ENCODE data around the gene DXO.
"Not testable (repeated sequence)": the region's sequence is repeated elsewhere in the genome, so short reads cannot be mapped to it uniquely, and the experiment has no call there.

Gene DXO

DNA sequence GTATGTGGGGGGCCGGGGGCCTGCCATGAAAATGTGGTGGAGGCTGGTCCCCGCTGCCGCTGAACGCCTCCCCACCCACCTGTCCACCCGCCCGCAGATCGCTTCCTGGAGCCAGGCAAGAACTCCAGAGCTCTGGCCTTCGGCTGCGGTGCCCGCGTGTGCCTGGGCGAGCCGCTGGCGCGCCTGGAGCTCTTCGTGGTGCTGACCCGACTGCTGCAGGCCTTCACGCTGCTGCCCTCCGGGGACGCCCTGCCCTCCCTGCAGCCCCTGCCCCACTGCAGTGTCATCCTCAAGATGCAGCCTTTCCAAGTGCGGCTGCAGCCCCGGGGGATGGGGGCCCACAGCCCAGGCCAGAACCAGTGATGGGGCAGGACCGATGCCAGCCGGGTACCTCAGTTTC lies 36.1 kb upstream of the DXO start:
- H2AFZ ChIP-seq (ENCODE audit: low read depth, low read length); H4K20me1 ChIP-seq (ENCODE audit: insufficient read depth, low read length); H3K4me1 ChIP-seq (ENCODE audit: insufficient read depth, low read length); H3K27me3 ChIP-seq (ENCODE audit: insufficient read depth, low read length, poor library complexity); ATAC-seq (ENCODE audit: insufficient read depth, low read depth); DNase-seq; H3K79me2 ChIP-seq (ENCODE audit: insufficient read depth, low read length); H3K4me2 ChIP-seq (ENCODE audit: insufficient read depth, low read length); H3K9ac ChIP-seq (ENCODE audit: low read depth, low read length); H3K4me3 ChIP-seq (ENCODE audit: low read depth in 1 of 2, low read length in 2 of 2); H3K27ac ChIP-seq (ENCODE audit: low read length); H3K9me3 ChIP-seq (ENCODE audit: insufficient read depth, low read length, severe bottlenecking); H3K36me3 ChIP-seq (ENCODE audit: insufficient read depth, low read length): not testable (repeated sequence)

- not testable (repeated sequence) for DNase-seq; H3K9me3 ChIP-seq (ENCODE audit: insufficient read depth, low read length, severe bottlenecking); H3K27me3 ChIP-seq (ENCODE audit: insufficient read depth, low read length, poor library complexity); H3K4me2 ChIP-seq (ENCODE audit: insufficient read depth, low read length); H3K4me3 ChIP-seq (ENCODE audit: low read depth in 1 of 2, low read length in 2 of 2); H3K79me2 ChIP-seq (ENCODE audit: insufficient read depth, low read length); ATAC-seq (ENCODE audit: insufficient read depth, low read depth); H3K36me3 ChIP-seq (ENCODE audit: insufficient read depth, low read length); H3K27ac ChIP-seq (ENCODE audit: low read length); H3K4me1 ChIP-seq (ENCODE audit: insufficient read depth, low read length); H2AFZ ChIP-seq (ENCODE audit: low read depth, low read length); H3K9ac ChIP-seq (ENCODE audit: low read depth, low read length); H4K20me1 ChIP-seq (ENCODE audit: insufficient read depth, low read length)
Observed at GRCh38 chr6:32007086-32007485, 35.1 kb upstream of the DXO start.

DNA sequence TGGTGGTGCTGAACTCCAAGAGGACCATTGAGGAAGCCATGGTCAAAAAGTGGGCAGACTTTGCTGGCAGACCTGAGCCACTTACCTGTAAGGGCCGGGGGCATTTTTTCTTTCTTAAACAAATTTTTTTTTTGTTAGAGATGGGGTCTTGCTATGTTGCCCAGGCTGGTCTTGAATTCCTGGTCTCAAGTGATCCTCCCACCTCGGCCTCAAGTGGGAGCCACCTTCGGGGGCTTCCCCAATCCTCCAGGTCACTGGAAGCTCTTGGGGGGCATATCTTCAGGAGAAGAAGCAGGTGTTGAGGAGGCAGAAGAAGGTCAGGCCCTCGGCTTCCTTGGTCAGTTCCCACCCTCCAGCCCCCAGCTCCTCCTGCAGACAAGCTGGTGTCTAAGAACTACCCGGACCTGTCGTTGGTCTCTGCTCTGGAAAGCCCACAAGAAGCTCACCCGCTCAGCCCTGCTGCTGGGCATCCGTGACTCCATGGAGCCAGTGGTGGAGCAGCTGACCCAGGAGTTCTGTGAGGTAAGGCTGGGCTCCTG lies 34.1 kb upstream of the DXO start:
- ATAC-seq (ENCODE audit: insufficient read depth, low read depth); H3K4me1 ChIP-seq (ENCODE audit: insufficient read depth, low read length); H3K9ac ChIP-seq (ENCODE audit: low read depth, low read length); DNase-seq; H3K27ac ChIP-seq (ENCODE audit: low read length); H3K79me2 ChIP-seq (ENCODE audit: insufficient read depth, low read length); H4K20me1 ChIP-seq (ENCODE audit: insufficient read depth, low read length); H3K9me3 ChIP-seq (ENCODE audit: insufficient read depth, low read length, severe bottlenecking); H3K4me2 ChIP-seq (ENCODE audit: insufficient read depth, low read length); H3K36me3 ChIP-seq (ENCODE audit: insufficient read depth, low read length); H3K27me3 ChIP-seq (ENCODE audit: insufficient read depth, low read length, poor library complexity); H3K4me3 ChIP-seq (ENCODE audit: low read depth in 1 of 2, low read length in 2 of 2); H2AFZ ChIP-seq (ENCODE audit: low read depth, low read length): not testable (repeated sequence)

GRCh38 chr6:32005538-32005880 lies 33.6 kb upstream of the DXO start:
- not testable (repeated sequence) for DNase-seq; H3K9ac ChIP-seq (ENCODE audit: low read depth, low read length); H3K4me2 ChIP-seq (ENCODE audit: insufficient read depth, low read length); H3K4me3 ChIP-seq (ENCODE audit: low read depth in 1 of 2, low read length in 2 of 2); H3K27ac ChIP-seq (ENCODE audit: low read length); ATAC-seq (ENCODE audit: insufficient read depth, low read depth); H3K27me3 ChIP-seq (ENCODE audit: insufficient read depth, low read length, poor library complexity); H3K4me1 ChIP-seq (ENCODE audit: insufficient read depth, low read length); H3K79me2 ChIP-seq (ENCODE audit: insufficient read depth, low read length); H3K36me3 ChIP-seq (ENCODE audit: insufficient read depth, low read length); H2AFZ ChIP-seq (ENCODE audit: low read depth, low read length); H4K20me1 ChIP-seq (ENCODE audit: insufficient read depth, low read length); H3K9me3 ChIP-seq (ENCODE audit: insufficient read depth, low read length, severe bottlenecking)

DNA sequence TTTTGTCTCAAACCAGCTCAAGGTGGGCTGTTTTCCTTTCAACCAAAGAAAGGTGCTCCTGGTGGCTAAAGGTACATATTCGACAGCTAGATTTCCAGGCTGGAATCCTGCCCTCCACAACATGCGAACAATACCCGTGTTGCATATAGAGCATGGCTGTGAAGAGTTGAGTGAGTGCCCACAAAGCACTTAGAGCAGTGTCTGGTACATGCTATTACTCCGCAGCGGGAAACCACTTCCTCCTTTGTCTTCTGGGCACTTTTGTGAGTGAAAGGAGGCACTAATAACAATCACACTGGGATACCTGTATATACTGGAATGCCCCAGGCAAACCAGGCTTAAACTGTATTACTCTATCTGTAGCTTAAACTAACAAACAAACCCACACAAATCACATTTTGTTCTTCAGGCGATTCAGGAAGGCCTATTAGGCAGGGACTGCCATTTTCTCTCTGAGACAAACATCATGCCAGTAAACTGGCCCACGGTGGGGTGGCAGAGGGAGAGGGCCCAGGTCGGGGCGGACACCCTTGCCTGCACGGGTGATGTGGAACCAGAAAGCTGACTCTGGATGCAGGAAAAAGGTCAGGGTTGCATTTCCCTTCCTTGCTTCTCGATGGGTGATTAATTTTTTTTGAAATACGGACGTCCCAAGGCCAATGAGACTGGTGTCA lies 33.1 kb upstream of the DXO start:
- not testable (repeated sequence) for H3K9ac ChIP-seq (ENCODE audit: low read depth, low read length); H3K9me3 ChIP-seq (ENCODE audit: insufficient read depth, low read length, severe bottlenecking); H3K4me2 ChIP-seq (ENCODE audit: insufficient read depth, low read length); H3K4me1 ChIP-seq (ENCODE audit: insufficient read depth, low read length); DNase-seq; H3K27ac ChIP-seq (ENCODE audit: low read length); H3K36me3 ChIP-seq (ENCODE audit: insufficient read depth, low read length); H3K79me2 ChIP-seq (ENCODE audit: insufficient read depth, low read length); H2AFZ ChIP-seq (ENCODE audit: low read depth, low read length); H3K27me3 ChIP-seq (ENCODE audit: insufficient read depth, low read length, poor library complexity); H3K4me3 ChIP-seq (ENCODE audit: low read depth in 1 of 2, low read length in 2 of 2); H4K20me1 ChIP-seq (ENCODE audit: insufficient read depth, low read length)
- ATAC-seq (ENCODE audit: insufficient read depth, low read depth), result peak; percentile 90

GRCh38 chr6:32004393-32004792 lies 32.5 kb upstream of the DXO start:
- H3K4me2 ChIP-seq (ENCODE audit: insufficient read depth, low read length); ATAC-seq (ENCODE audit: insufficient read depth, low read depth); H3K27me3 ChIP-seq (ENCODE audit: insufficient read depth, low read length, poor library complexity); H3K36me3 ChIP-seq (ENCODE audit: insufficient read depth, low read length); H3K4me1 ChIP-seq (ENCODE audit: insufficient read depth, low read length); DNase-seq; H2AFZ ChIP-seq (ENCODE audit: low read depth, low read length); H4K20me1 ChIP-seq (ENCODE audit: insufficient read depth, low read length); H3K9me3 ChIP-seq (ENCODE audit: insufficient read depth, low read length, severe bottlenecking); H3K9ac ChIP-seq (ENCODE audit: low read depth, low read length); H3K4me3 ChIP-seq (ENCODE audit: low read depth in 1 of 2, low read length in 2 of 2); H3K27ac ChIP-seq (ENCODE audit: low read length); H3K79me2 ChIP-seq (ENCODE audit: insufficient read depth, low read length): not testable (repeated sequence)

DNA sequence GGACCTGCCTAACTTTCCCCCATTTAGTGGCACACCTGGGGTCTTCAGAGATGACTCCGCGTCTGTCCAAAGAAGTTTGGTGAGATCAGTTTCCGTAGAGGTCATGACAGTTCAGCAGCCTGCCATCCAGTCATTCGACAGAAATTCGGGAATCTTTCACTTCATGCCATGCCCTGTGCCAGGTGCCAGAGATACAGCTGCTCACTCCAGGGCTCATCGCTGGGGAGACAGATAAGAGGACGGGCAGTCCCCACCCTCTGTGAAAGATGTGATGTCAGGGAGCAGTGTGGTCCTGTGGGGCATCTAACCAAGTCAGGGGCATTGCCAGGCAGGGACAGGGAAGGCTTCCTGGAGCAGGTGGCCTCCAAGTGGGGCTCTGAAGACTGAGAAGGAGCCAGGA lies 31.4 kb upstream of the DXO start:
- ATAC-seq (ENCODE audit: insufficient read depth, low read depth); DNase-seq: not testable (repeated sequence)

DNA sequence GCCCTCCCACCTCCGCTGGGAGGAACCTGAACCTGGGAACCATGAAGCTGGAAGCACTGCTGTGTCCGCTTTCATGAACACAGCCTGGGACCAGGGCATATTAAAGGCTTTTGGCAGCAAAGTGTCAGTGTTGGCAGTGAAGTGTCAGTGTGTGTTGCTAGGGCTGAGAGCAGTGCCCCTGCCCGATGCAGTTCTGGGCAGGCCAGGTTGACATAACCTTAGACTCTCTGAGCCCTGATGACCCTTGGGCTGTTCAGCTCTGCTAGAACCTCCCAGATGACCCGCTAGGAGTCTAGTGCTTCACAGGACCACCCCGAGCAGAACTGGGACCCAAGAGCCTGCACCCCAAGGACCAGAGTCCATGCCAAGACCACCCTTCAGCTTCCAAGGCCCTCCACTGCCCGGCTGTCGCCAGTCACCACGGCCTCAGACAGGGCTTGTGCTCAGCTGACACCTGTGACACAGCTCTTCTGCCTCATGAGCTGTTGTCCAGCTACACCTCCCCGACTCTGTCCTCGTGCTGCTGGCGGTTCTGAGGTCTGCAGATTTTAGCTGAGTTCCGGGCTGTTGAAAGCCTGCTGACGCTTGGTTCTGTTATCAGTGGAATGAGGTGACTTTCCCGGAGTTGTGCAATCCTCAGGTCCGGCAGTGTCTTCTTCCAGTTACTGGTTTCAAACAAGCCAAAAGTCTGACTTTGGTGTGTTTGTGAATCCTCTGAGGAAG lies 30.8 kb upstream of the DXO start:
- not testable (repeated sequence) for ATAC-seq (ENCODE audit: insufficient read depth, low read depth); DNase-seq; H3K36me3 ChIP-seq (ENCODE audit: insufficient read depth, low read length); H4K20me1 ChIP-seq (ENCODE audit: insufficient read depth, low read length); H3K4me1 ChIP-seq (ENCODE audit: insufficient read depth, low read length); H3K9me3 ChIP-seq (ENCODE audit: insufficient read depth, low read length, severe bottlenecking); H2AFZ ChIP-seq (ENCODE audit: low read depth, low read length); H3K27ac ChIP-seq (ENCODE audit: low read length); H3K4me3 ChIP-seq (ENCODE audit: low read depth in 1 of 2, low read length in 2 of 2); H3K4me2 ChIP-seq (ENCODE audit: insufficient read depth, low read length); H3K27me3 ChIP-seq (ENCODE audit: insufficient read depth, low read length, poor library complexity); H3K9ac ChIP-seq (ENCODE audit: low read depth, low read length); H3K79me2 ChIP-seq (ENCODE audit: insufficient read depth, low read length)

More for the DNA sequence above, 31.4 kb upstream of the DXO start:
- not testable (repeated sequence) for H3K27ac ChIP-seq (ENCODE audit: low read length); H3K4me3 ChIP-seq (ENCODE audit: low read depth in 1 of 2, low read length in 2 of 2); H3K79me2 ChIP-seq (ENCODE audit: insufficient read depth, low read length); H4K20me1 ChIP-seq (ENCODE audit: insufficient read depth, low read length); H3K27me3 ChIP-seq (ENCODE audit: insufficient read depth, low read length, poor library complexity); H2AFZ ChIP-seq (ENCODE audit: low read depth, low read length); H3K36me3 ChIP-seq (ENCODE audit: insufficient read depth, low read length); H3K4me2 ChIP-seq (ENCODE audit: insufficient read depth, low read length); H3K9me3 ChIP-seq (ENCODE audit: insufficient read depth, low read length, severe bottlenecking); H3K4me1 ChIP-seq (ENCODE audit: insufficient read depth, low read length); H3K9ac ChIP-seq (ENCODE audit: low read depth, low read length)
